Trophoblast cell (in vitro differentiated cells and primary cell): ENCODE measurements around the gene RXFP4.
A peak's percentile ranks its signal among the peaks of the same experiment; 100 is the strongest.

Experiments used
- DNase-seq, 2 donors: peaks; one replicate each; pipeline ENCODE4 v3.0.0-alpha.2; 2016
- H2AFZ ChIP-seq: 2 replicates; pipeline ENCODE4 v1.6.1; 2013; ENCODE audit warnings: low read length, moderate library complexity, mild to moderate bottlenecking; ENCODE audit not compliant: insufficient read depth, poor library complexity
- H2AK5ac ChIP-seq: 2 replicates; pipeline ENCODE4 v1.6.1; 2013; ENCODE audit warnings: mild to moderate bottlenecking, low read length
- H2BK120ac ChIP-seq: 2 replicates; pipeline ENCODE4 v1.6.1; 2013; ENCODE audit warnings: low read length, mild to moderate bottlenecking, moderate library complexity; ENCODE audit not compliant: insufficient read depth, poor library complexity
- H2BK12ac ChIP-seq: 2 replicates; pipeline ENCODE4 v1.6.1; 2013; ENCODE audit warnings: mild to moderate bottlenecking, low read length, moderate library complexity
- H2BK5ac ChIP-seq: 2 replicates; pipeline ENCODE4 v1.6.1; 2013; ENCODE audit warnings: low read length, low read depth, moderate library complexity, mild to moderate bottlenecking; ENCODE audit not compliant: poor library complexity
- H3K14ac ChIP-seq: 2 replicates; pipeline ENCODE4 v1.6.1; 2013; ENCODE audit warnings: mild to moderate bottlenecking, low read length
- H3K18ac ChIP-seq: 2 replicates; pipeline ENCODE4 v1.6.1; 2013; ENCODE audit warnings: mild to moderate bottlenecking, low read length
- H3K23ac ChIP-seq: 2 replicates; pipeline ENCODE4 v1.6.1; 2013; ENCODE audit warnings: low read length
- H3K27ac ChIP-seq: 2 replicates; pipeline ENCODE4 v1.5.1; 2013; ENCODE audit warnings: low read depth, mild to moderate bottlenecking, inconsistent platforms, low read length, moderate library complexity
- H3K27me3 ChIP-seq: 2 replicates; pipeline ENCODE4 v1.6.1; 2013; ENCODE audit warnings: inconsistent platforms, mild to moderate bottlenecking, low read length, moderate library complexity; ENCODE audit not compliant: insufficient read depth
- H3K36me3 ChIP-seq, 2 experiments: 1 replicate in 1 of 2; 2 replicates in 1 of 2; pipeline ENCODE4 v1.6.1; 2013; ENCODE audit warnings: low read length in 2 of 2, mild to moderate bottlenecking in 2 of 2, moderate library complexity in 1 of 2; ENCODE audit not compliant: insufficient read depth in 2 of 2, control insufficient read depth in 1 of 2
- H3K4ac ChIP-seq: 2 replicates; pipeline ENCODE4 v1.6.1; 2013; ENCODE audit warnings: low read depth, mild to moderate bottlenecking, low read length, moderate library complexity
- H3K4me1 ChIP-seq, 2 experiments: 1 replicate in 1 of 2; 2 replicates in 1 of 2; pipeline ENCODE4 v1.6.1; 2013; ENCODE audit warnings: low read length in 2 of 2, mild to moderate bottlenecking in 2 of 2, moderate library complexity in 1 of 2; ENCODE audit not compliant: insufficient read depth in 2 of 2, control insufficient read depth in 1 of 2
- H3K4me2 ChIP-seq: 2 replicates; pipeline ENCODE4 v1.6.1; 2013; ENCODE audit warnings: inconsistent platforms, mild to moderate bottlenecking, low read length, moderate library complexity
- H3K4me3 ChIP-seq: 2 replicates; pipeline ENCODE4 v1.5.1; 2013; ENCODE audit warnings: mild to moderate bottlenecking, low read depth, low read length, inconsistent platforms
- H3K79me1 ChIP-seq: one replicate; pipeline ENCODE4 v1.6.1; 2013; ENCODE audit warnings: low read length
- H3K79me2 ChIP-seq: 2 replicates; pipeline ENCODE4 v1.6.1; 2013; ENCODE audit warnings: low read length, mild to moderate bottlenecking; ENCODE audit not compliant: control insufficient read depth, insufficient read depth, poor library complexity
- H3K9ac ChIP-seq: 2 replicates; pipeline ENCODE4 v1.6.1; 2013; ENCODE audit warnings: mild to moderate bottlenecking, low read length
- H3K9me3 ChIP-seq: 2 replicates; pipeline ENCODE4 v1.6.1; 2013; ENCODE audit warnings: low read depth, mild to moderate bottlenecking, control low read depth, inconsistent platforms, low read length; ENCODE audit not compliant: insufficient read depth
- H4K12ac ChIP-seq: 2 replicates; pipeline ENCODE4 v1.6.1; 2013; ENCODE audit warnings: low read depth, mild to moderate bottlenecking, low read length, moderate library complexity
- H4K8ac ChIP-seq: 2 replicates; pipeline ENCODE4 v1.6.1; 2013; ENCODE audit warnings: low read depth, mild to moderate bottlenecking, low read length, moderate library complexity
- H4K91ac ChIP-seq: one replicate; pipeline ENCODE4 v1.6.1; 2013; ENCODE audit warnings: low read depth, mild to moderate bottlenecking, low read length, moderate library complexity
- WGBS: extraction: QIAGEN DNeasy Blood & Tissue Kit; methylation state at CpG from one replicate; pipeline ENCODE4 v1.1.7; 2013; ENCODE audit warnings: missing lambda C conversion rate; ENCODE audit not compliant: insufficient read length, insufficient coverage; ENCODE audit errors: extremely low coverage; 5-methylcytosine and 5-hydroxymethylcytosine counted together

Gene RXFP4

GRCh38 chr1:155911156-155912055 is 30.0 kb upstream of the RXFP4 start, which contains the start of gene RIT1:
Gene RIT1 (minus strand): TSS chr1:155911349. CDS start chr1:155910761, 588 bp downstream.
- Histone ChIP-seq H3K18ac (peak within 1 kb of the TSS; percentile 18), H4K91ac (peak within 1 kb of the TSS; percentile 9), H4K12ac (peak within 1 kb of the TSS; percentile 76), H2AFZ (peak within 1 kb of the TSS; percentile 37), H3K4me3 (peak within 1 kb of the TSS; percentile 82), H3K27ac (peak within 1 kb of the TSS; percentile 59), H3K27me3 (no peaks in the 10 kb centered on the region), H2BK120ac (peak within 1 kb of the TSS; percentile 23), H3K79me2 (peaks cover 3% of the 10 kb centered on the region), H2BK5ac (no peak within 1 kb of the TSS), H3K4me1 (peaks cover 0 to 2% of the 10 kb centered on the region in 2 experiments), H3K14ac (peak within 1 kb of the TSS; percentile 23), H3K9me3 (no peaks in the 10 kb centered on the region), H3K79me1 (peaks cover 6% of the 10 kb centered on the region), H3K4ac (no peak within 1 kb of the TSS), H3K4me2 (peak within 1 kb of the TSS; percentile 87), H3K36me3 (peaks cover 37 to 43% of the 10 kb centered on the region in 2 experiments), H2BK12ac (no peak within 1 kb of the TSS), H3K9ac (peak within 1 kb of the TSS; percentile 71), H4K8ac (peak within 1 kb of the TSS; percentile 44), H3K23ac (no peak within 1 kb of the TSS), H2AK5ac (no peak within 1 kb of the TSS)
- no CpG with 5 or more reads among the region's 34 CpGs for WGBS
- DNase-seq: peak; percentile 79 to 80

DNA sequence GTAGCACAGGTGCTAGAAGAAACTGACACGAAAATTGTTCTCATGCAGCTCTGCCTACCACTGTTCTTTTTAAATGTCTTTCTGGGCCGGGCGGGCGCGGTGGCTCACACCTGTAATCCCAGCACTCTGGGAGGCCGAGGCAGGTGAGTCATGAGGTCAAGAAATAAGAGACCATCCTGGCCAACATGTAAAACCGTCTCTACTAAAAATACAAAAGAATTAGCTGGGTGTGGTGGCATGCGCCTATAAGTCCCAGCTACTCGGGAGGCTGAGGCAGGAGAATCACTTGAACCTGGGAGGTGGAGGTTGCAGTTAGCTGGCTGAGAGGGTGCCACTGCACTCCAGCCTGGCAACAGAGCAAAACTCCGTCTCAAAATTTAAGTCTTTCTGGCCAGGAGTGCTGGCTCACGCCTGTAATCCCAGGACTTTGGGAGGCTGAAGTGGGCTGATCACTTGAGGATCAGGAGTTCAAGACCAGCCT is 29.3 kb upstream of the RXFP4 start:
- Histone ChIP-seq H3K18ac (no peak overlapping the region), H3K4me1 (peaks cover 0 to 2% of the 10 kb centered on the region in 2 experiments), H3K23ac (no peak overlapping the region), H3K79me2 (peaks cover 3% of the 10 kb centered on the region), H3K9ac (no peak overlapping the region), H3K9me3 (no peaks in the 10 kb centered on the region), H2AFZ (no peak overlapping the region), H4K91ac (no peak overlapping the region), H3K27ac (no peak overlapping the region), H2BK120ac (no peak overlapping the region), H3K36me3 (peaks cover 33 to 41% of the 10 kb centered on the region in 2 experiments), H3K4me3 (no peak overlapping the region), H4K12ac (peak overlapping the region; percentile 69), H3K14ac (no peak overlapping the region), H3K27me3 (no peaks in the 10 kb centered on the region), H3K4ac (no peak overlapping the region), H4K8ac (no peak overlapping the region), H3K79me1 (peaks cover 6% of the 10 kb centered on the region), H2BK12ac (no peak overlapping the region), H3K4me2 (no peak overlapping the region), H2AK5ac (no peak overlapping the region), H2BK5ac (no peak overlapping the region)
- no CpG with 5 or more reads among the region's 11 CpGs for WGBS
- peak; percentile 54 to 63 for DNase-seq

- Histone ChIP-seq H3K4me2 (no peak overlapping the region), H3K27me3 (no peaks in the 10 kb centered on the region), H3K4me3 (no peak overlapping the region), H4K8ac (no peak overlapping the region), H3K18ac (no peak overlapping the region), H2BK12ac (no peak overlapping the region), H4K91ac (no peak overlapping the region), H2BK120ac (no peak overlapping the region), H3K4ac (no peak overlapping the region), H2AK5ac (no peak overlapping the region), H3K79me2 (peaks cover 3% of the 10 kb centered on the region), H3K23ac (no peak overlapping the region), H3K4me1 (peaks cover 0 to 2% of the 10 kb centered on the region in 2 experiments), H3K36me3 (peaks cover 26 to 39% of the 10 kb centered on the region in 2 experiments), H4K12ac (no peak overlapping the region), H2BK5ac (no peak overlapping the region), H3K27ac (no peak overlapping the region), H3K79me1 (peaks cover 6% of the 10 kb centered on the region), H2AFZ (no peak overlapping the region), H3K14ac (no peak overlapping the region), H3K9me3 (no peaks in the 10 kb centered on the region), H3K9ac (no peak overlapping the region)
- no CpG with 5 or more reads among the region's 6 CpGs for WGBS
- no peak for DNase-seq
These were observed 27.3 kb upstream of the RXFP4 start for GRCh38 chr1:155913969-155914757.

DNA sequence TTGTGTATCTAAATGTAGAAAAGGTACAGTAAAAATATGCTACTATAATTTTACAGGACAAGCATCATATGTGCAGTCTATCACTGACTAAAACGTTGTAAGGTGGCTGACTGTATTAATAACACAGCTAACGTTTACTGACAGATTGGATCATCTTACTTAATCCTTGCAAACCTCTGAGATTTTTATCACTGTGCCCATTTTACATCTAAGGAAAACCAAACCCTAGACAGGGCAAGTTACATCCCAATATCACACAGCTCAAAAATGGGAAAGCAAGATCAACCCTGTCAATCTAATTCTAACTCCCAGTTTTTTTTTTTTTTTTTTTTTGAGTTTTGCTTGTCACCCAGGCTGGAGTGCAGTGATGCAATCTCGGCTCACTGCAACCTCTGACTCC is 22.8 kb upstream of the RXFP4 start:
- Histone ChIP-seq H3K27me3 (no peaks in the 10 kb centered on the region), H3K9me3 (no peaks in the 10 kb centered on the region), H3K4ac (no peak overlapping the region), H4K91ac (no peak overlapping the region), H3K79me1 (no peaks in the 10 kb centered on the region), H3K4me1 (no peaks in the 10 kb centered on the region), H3K4me3 (no peak overlapping the region), H2BK12ac (no peak overlapping the region), H3K36me3 (peaks cover 35 to 64% of the 10 kb centered on the region in 2 experiments), H2AK5ac (no peak overlapping the region), H3K23ac (no peak overlapping the region), H2BK120ac (no peak overlapping the region), H3K27ac (no peak overlapping the region), H2BK5ac (no peak overlapping the region), H4K8ac (no peak overlapping the region), H3K79me2 (no peaks in the 10 kb centered on the region), H2AFZ (no peak overlapping the region), H3K18ac (no peak overlapping the region), H3K9ac (no peak overlapping the region), H3K4me2 (no peak overlapping the region), H4K12ac (no peak overlapping the region), H3K14ac (no peak overlapping the region)
- no CpG with 5 or more reads among the region's 3 CpGs for WGBS
- no peak for DNase-seq
